Pulmonary artery endothelial cell (primary cell): ENCODE data around the gene FLII. TPM values are rescaled to one million over a fixed set of nuclear protein-coding genes. Genes with fewer than 3 reads are reported as not detected.
"Not testable (repeated sequence)": the region's sequence is repeated elsewhere in the genome, so short reads cannot be mapped to it uniquely, and the experiment has no call there.

Source experiments
- DNase-seq: peaks from one replicate; pipeline ENCODE4 v3.0.0-alpha.2; 2011; ENCODE audit warnings: low read depth, low spot score
- total RNA-seq: library from RNA; depleted of rRNA; stranded (reverse); fragments of >200 nt; gene quantifications from 2 replicates; pipeline ENCODE4 v1.2.3, GENCODE V29; 2014

Gene FLII
- total RNA-seq, 1 donor from 2014 or later = 515 TPM

GRCh38 chr17:18224053-18224386 lies 34.5 kb downstream of the FLII start:
- no peak for DNase-seq

DNA sequence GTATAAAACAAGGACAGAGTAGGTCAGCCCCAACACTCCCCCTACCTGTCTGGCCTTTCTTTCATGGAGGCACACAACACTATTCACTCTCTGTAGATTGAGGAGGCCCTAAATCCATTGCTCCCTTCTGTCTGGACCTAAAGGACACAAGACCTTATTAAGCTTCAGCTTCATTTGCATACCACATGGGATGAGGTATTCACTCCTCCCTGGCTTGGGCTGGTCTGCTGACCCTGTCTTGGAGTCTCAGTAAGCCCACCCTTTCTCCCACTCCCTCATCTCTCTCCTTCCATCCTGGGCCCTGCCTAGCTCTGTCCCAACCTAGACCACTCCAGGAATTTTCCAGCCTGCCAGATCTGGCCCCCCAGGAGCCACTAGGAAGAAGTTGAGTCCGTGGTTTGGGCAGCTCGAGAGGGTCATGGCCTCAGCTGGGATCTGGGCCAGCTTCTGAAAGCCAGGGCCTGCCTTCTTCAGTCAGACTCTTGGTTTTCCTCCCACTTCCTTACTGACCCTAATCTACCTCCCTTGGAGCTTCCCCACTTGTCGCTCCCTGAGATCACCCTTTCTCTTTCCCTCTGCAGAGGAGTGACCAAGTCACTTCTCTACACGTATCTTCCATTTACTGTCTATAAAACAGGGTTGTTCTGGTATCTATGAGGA lies 39.7 kb downstream of the FLII start:
- DNase-seq = no peak

DNA sequence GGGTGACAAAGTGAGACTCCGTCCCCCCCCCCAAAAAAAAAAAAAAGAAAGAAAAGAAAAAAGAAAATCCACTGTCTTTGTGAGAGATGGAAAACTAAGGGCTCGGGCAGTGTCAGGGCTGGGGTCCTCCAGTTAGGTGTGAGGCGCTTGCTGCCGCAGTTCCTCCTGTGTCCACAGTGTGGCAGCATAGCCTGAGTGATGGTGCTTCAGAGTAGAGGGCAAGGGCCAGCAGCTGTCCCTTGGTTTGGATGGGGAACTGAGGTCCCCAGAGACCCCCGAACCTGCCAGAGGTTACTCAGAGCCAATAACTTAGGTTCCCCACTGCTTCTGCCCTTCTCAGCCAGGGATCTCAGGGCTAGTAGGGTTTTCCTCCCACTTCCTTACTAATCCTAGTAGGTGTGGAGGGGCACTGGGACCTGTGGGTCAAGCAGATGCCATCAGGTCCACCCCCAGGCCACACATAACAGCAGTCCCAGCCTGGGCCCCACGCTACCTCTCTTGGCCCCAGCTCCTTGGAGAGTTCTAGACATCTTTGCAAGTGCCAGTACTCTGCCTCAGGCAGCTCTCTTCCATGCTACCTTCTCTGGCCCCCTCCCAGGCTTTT lies 41.0 kb downstream of the FLII start:
- DNase-seq = no peak

GRCh38 chr17:18216906-18217305 lies 41.6 kb downstream of the FLII start:
- not testable (repeated sequence) for DNase-seq

GRCh38 chr17:18213666-18214270 lies 44.8 kb downstream of the FLII start:
- DNase-seq = no peak

GRCh38 chr17:18208092-18208491 lies 50.4 kb downstream of the FLII start:
- DNase-seq = no peak

GRCh38 chr17:18206962-18207361 lies 51.6 kb downstream of the FLII start:
- no peak for DNase-seq

GRCh38 chr17:18205861-18206260 lies 52.7 kb downstream of the FLII start:
- DNase-seq = no peak

- no peak for DNase-seq
Measured at GRCh38 chr17:18203308-18203707, 55.2 kb downstream of the FLII start.

DNA sequence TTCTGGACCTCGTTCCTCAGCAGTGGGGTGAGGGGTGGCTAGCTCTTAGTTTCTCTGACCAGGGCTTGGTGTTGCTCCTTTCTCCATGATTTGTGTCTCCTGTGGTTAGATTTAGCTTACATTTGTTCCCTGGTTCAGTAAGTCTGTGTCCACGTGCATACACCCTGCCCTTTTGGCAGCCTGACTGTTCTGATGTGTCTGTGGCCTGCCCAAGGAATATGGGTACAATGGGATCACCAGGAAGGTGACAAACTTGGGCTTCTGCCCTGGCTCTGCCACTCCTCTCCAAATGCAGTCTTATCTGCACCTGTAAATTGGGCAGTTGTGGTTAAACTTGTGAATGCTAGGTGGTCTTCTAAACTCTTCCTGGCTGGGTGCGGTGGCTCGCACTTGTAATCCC lies 57.4 kb downstream of the FLII start:
- DNase-seq = no peak

GRCh38 chr17:18198530-18198929 lies 60.0 kb downstream of the FLII start:
- DNase-seq = no peak

- no peak for DNase-seq
Measured at GRCh38 chr17:18197535-18198194, 60.9 kb downstream of the FLII start.

DNA sequence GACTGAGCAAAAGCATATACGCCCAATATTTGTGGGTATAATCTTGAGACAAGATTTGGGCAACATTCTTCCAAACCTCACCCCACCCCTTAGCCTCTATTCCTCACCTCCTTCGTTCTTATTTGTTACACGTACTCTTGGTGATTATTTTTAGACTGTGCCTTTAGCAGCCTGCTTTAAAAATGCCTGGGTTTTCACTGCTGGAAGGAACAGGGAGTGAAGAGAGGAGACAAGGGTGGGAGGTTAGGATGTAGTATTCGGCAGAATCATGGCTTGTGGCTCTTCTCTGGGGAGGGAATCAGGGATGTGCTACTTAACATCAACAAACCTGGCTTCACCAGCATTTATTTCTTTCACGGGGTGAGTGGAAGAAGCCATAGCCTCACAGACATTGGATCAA lies 63.3 kb downstream of the FLII start:
- no peak for DNase-seq

Other genes with a start within 250 kb of the FLII start
- 21.2 and 23.3 TPM in 2 replicates for gene ATPAF2, start 219.6 kb downstream of the FLII start, total RNA-seq
- gene GID4, start 219.3 kb downstream of the FLII start, total RNA-seq = 6.1 and 7.9 TPM in 2 replicates
- gene DRG2, start 170.8 kb downstream of the FLII start, total RNA-seq = 38.1 and 49.3 TPM in 2 replicates
- gene MYO15A, start 150.0 kb downstream of the FLII start, total RNA-seq = 0.07 and 0.20 TPM in 2 replicates
- gene ALKBH5, start 74.9 kb downstream of the FLII start, total RNA-seq = 97.3 and 132 TPM in 2 replicates
- 35.4 and 36.4 TPM in 2 replicates for gene LLGL1, start 33.1 kb downstream of the FLII start, total RNA-seq
- gene MIEF2, start 1.9 kb upstream of the FLII start, total RNA-seq = 10.6 and 16.7 TPM in 2 replicates
- 21.6 and 26.6 TPM in 2 replicates for gene TOP3A, start 56.3 kb upstream of the FLII start, total RNA-seq
- gene SMCR8, start 56.6 kb upstream of the FLII start, total RNA-seq = 17.8 and 20.0 TPM in 2 replicates
- 15.4 and 20.4 TPM in 2 replicates for gene SHMT1, start 104.8 kb upstream of the FLII start, total RNA-seq
- not detected in 2 replicates for gene EVPLL, start 119.0 kb upstream of the FLII start, total RNA-seq
- gene LGALS9C, start 218.1 kb upstream of the FLII start, total RNA-seq = not detected in 2 replicates